ENCODE data around the gene SCYGR5. TPM values are rescaled to one million over a fixed set of nuclear protein-coding genes. Genes with fewer than 3 reads are reported as not detected.
"Not testable (repeated sequence)": the region's sequence is repeated elsewhere in the genome, so short reads cannot be mapped to it uniquely, and the experiment has no call there.

Gene SCYGR5, protein sequence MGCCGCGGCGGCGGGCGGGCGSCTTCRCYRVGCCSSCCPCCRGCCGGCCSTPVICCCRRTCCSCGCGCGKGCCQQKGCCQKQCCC
- total RNA-seq (not detected), polyA plus RNA-seq (not detected)

DNA sequence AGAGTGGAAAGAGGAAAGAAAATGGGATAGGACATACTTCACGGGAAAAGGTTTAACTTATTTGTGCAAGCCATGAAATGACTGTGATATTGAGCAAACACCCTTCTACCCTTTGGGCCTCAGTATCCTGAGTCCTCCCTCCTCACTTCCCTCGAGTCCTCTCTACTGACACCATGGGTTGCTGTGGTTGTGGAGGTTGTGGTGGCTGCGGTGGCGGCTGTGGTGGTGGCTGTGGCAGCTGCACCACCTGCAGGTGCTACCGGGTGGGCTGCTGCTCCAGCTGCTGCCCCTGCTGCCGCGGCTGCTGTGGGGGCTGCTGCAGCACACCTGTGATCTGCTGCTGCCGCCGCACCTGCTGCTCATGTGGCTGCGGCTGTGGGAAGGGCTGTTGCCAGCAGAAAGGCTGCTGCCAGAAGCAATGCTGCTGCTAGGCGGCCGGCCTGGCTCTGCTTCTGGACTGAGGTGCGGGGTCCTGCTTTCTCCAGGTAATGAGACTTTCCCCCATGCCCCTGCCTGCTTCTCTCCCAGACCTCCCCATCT, at the start of gene SCYGR5:
TSS of gene SCYGR5 (plus strand) at position 174 of the 540 bp plus-strand sequence. CDS start at position 174, 0 bp downstream.
- H3K9ac ChIP-seq (ENCODE audit: low read depth in 1 of 2, low read length in 2 of 2); H3K4me3 ChIP-seq (ENCODE audit: low read depth in 1 of 3, low read length in 3 of 3); H3K36me3 ChIP-seq (ENCODE audit: control insufficient read depth in 4 of 4, insufficient read depth in 3 of 4, low read depth in 1 of 4, low read length in 3 of 4); H3K9me3 ChIP-seq (ENCODE audit: control insufficient read depth in 4 of 4, low read length in 3 of 4); H3K4me1 ChIP-seq (ENCODE audit: control insufficient read depth in 4 of 4, insufficient read depth in 4 of 4, low read length in 3 of 4); DNase-seq (ENCODE audit: low spot score); H3K27ac ChIP-seq (ENCODE audit: low read depth in 1 of 2, low read length in 2 of 2); H3K27me3 ChIP-seq (ENCODE audit: control insufficient read depth in 4 of 4, insufficient read depth in 4 of 4, low read length in 3 of 4): not testable (repeated sequence)
- 92% methylated on average over 13 of the region's 13 CpGs for WGBS

DNA sequence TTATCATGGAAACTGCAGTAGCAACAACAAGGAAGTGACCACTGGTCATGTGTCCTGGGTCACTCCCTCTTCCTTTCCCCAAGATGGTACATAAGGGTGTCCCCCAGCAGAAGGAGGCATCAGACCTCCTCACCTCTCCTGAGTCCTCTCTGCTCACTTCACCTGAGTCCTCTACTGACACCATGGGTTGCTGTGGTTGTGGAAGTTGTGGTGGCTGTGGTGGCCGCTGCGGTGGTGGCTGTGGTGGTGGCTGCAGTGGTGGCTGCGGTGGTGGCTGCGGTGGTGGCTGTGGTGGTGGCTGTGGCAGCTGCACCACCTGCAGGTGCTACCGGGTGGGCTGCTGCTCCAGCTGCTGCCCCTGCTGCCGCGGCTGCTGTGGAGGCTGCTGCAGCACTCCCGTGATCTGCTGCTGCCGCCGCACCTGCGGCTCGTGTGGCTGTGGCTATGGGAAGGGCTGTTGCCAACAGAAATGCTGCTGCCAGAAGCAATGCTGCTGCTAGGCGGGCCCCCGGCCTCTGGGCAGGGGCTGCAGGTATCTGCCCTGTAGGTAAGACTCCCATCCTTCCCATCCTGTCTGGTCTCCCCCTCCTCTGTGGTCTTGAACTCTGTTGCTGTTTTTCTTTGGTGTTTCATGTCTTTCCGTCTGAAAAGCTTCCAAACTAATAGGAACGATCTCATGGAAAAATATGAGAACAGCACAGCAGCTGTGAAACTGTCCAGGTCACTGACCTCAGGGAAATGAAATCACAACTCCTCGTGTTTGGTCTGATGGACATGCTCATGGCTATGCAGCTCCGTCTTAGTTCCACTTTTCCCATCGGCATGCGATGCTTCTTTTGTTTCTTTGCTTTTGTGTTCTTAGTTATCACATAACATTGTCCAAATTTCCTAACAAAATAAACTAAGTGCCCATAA, 49.0 kb upstream of the SCYGR5 start, which contains the start of gene SCYGR4:
TSS of gene SCYGR4 (plus strand) at position 183 of the 915 bp plus-strand sequence. CDS start at position 183, 0 bp downstream.
- no peak within 1 kb of the TSS for H3K9ac ChIP-seq (ENCODE audit: low read depth in 1 of 2, low read length in 2 of 2)
- H3K27me3 ChIP-seq (ENCODE audit: control insufficient read depth in 4 of 4, insufficient read depth in 4 of 4, low read length in 3 of 4): no peaks in the 10 kb centered on the region
- WGBS: 78% methylated on average over 20 of the region's 20 CpGs
- peaks cover 0 to 3% (median 1%) of the 10 kb centered on the region in 4 donors for H3K9me3 ChIP-seq (ENCODE audit: control insufficient read depth in 4 of 4, low read length in 3 of 4)
- DNase-seq (ENCODE audit: low spot score): no peak
- H3K4me1 ChIP-seq (ENCODE audit: control insufficient read depth in 4 of 4, insufficient read depth in 4 of 4, low read length in 3 of 4): peaks cover 0 to 2% (median 0%) of the 10 kb centered on the region in 4 donors
- no peak within 1 kb of the TSS for H3K27ac ChIP-seq (ENCODE audit: low read depth in 1 of 2, low read length in 2 of 2)
- TF ChIP-seq NR2F2 (IDR thresholded peaks at IDR 0.05) (peak; percentile 12), RXRA (IDR thresholded peaks at IDR 0.05) (peak; percentile 24 to 47), TAF1 (conservative IDR thresholded peaks at IDR 0.05) (no peak), EGR1 (IDR thresholded peaks at IDR 0.05; ENCODE audit: low read depth in 2 of 2) (no peak), RAD21 (IDR thresholded peaks at IDR 0.05) (no peak), SP1 (IDR thresholded peaks at IDR 0.05) (no peak)
- TF ChIP-seq, protein P1, sequence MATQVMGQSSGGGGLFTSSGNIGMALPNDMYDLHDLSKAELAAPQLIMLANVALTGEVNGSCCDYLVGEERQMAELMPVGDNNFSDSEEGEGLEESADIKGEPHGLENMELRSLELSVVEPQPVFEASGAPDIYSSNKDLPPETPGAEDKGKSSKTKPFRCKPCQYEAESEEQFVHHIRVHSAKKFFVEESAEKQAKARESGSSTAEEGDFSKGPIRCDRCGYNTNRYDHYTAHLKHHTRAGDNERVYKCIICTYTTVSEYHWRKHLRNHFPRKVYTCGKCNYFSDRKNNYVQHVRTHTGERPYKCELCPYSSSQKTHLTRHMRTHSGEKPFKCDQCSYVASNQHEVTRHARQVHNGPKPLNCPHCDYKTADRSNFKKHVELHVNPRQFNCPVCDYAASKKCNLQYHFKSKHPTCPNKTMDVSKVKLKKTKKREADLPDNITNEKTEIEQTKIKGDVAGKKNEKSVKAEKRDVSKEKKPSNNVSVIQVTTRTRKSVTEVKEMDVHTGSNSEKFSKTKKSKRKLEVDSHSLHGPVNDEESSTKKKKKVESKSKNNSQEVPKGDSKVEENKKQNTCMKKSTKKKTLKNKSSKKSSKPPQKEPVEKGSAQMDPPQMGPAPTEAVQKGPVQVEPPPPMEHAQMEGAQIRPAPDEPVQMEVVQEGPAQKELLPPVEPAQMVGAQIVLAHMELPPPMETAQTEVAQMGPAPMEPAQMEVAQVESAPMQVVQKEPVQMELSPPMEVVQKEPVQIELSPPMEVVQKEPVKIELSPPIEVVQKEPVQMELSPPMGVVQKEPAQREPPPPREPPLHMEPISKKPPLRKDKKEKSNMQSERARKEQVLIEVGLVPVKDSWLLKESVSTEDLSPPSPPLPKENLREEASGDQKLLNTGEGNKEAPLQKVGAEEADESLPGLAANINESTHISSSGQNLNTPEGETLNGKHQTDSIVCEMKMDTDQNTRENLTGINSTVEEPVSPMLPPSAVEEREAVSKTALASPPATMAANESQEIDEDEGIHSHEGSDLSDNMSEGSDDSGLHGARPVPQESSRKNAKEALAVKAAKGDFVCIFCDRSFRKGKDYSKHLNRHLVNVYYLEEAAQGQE (IDR thresholded peaks at IDR 0.05): no peak
- TF ChIP-seq, protein P2, sequence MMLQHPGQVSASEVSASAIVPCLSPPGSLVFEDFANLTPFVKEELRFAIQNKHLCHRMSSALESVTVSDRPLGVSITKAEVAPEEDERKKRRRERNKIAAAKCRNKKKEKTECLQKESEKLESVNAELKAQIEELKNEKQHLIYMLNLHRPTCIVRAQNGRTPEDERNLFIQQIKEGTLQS (IDR thresholded peaks at IDR 0.05): no peak
- TF ChIP-seq, protein P3, sequence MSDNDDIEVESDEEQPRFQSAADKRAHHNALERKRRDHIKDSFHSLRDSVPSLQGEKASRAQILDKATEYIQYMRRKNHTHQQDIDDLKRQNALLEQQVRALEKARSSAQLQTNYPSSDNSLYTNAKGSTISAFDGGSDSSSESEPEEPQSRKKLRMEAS (IDR thresholded peaks at IDR 0.05): no peak
- no peak within 1 kb of the TSS for H3K4me3 ChIP-seq (ENCODE audit: low read depth in 1 of 3, low read length in 3 of 3)
- no peaks in the 10 kb centered on the region for H3K36me3 ChIP-seq (ENCODE audit: control insufficient read depth in 4 of 4, insufficient read depth in 3 of 4, low read depth in 1 of 4, low read length in 3 of 4)

DNA sequence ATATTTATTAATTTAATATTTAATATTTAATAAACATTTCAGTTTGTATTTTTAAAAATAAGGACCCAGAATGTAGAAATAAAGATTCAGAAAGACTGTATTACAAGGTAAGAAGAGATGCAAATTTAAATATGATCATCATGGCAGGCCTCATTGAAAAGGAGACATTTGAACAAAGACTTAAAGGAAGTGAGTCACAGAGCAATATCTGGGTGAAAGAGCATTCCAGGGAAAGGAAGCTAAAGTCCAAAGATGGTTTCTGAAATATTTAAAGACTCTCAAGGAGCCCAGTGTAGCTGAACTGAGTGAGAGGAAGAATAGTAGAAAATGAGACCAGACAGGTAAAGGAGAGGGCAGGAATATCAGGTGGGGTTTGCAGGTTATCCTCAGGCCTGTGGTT, 43.4 kb upstream of the SCYGR5 start:
- H3K27me3 ChIP-seq (ENCODE audit: control insufficient read depth in 4 of 4, insufficient read depth in 4 of 4, low read length in 3 of 4): no peaks in the 10 kb centered on the region
- H3K27ac ChIP-seq (ENCODE audit: low read depth in 1 of 2, low read length in 2 of 2): no peak overlapping the region
- H3K9me3 ChIP-seq (ENCODE audit: control insufficient read depth in 4 of 4, low read length in 3 of 4): peaks cover 0 to 4% (median 2%) of the 10 kb centered on the region in 4 donors
- no peak overlapping the region for H3K4me3 ChIP-seq (ENCODE audit: low read depth in 1 of 3, low read length in 3 of 3)
- H3K9ac ChIP-seq (ENCODE audit: low read depth in 1 of 2, low read length in 2 of 2): no peak overlapping the region
- TF ChIP-seq RAD21 (IDR thresholded peaks at IDR 0.05) (no peak), RXRA (IDR thresholded peaks at IDR 0.05) (no peak)
- TF ChIP-seq, protein P2 (IDR thresholded peaks at IDR 0.05): no peak
- H3K36me3 ChIP-seq (ENCODE audit: control insufficient read depth in 4 of 4, insufficient read depth in 3 of 4, low read depth in 1 of 4, low read length in 3 of 4): no peaks in the 10 kb centered on the region
- no peak for DNase-seq (ENCODE audit: low spot score)
- H3K4me1 ChIP-seq (ENCODE audit: control insufficient read depth in 4 of 4, insufficient read depth in 4 of 4, low read length in 3 of 4): no peaks in the 10 kb centered on the region
